GM06990 (cell line): ENCODE results near the gene SLC25A31.
A peak's percentile ranks its signal among the peaks of the same experiment; 100 is the strongest.

Experiments
- DNase-seq: peaks from one replicate; pipeline ENCODE4 v3.0.0-alpha.2; 2011; ENCODE audit not compliant: insufficient read length; ENCODE audit errors: extremely low read depth
- H3K27me3 ChIP-seq: replicated peaks from 2 replicates; pipeline ENCODE4 v1.6.0; 2011; ENCODE audit warnings: low read length; ENCODE audit not compliant: control insufficient read depth, insufficient read depth
- H3K36me3 ChIP-seq: 2 replicates; pipeline ENCODE4 v1.5.1; 2011; ENCODE audit warnings: low read length; ENCODE audit not compliant: control insufficient read depth, insufficient read depth
- H3K4me3 ChIP-seq: replicated peaks from 2 replicates; pipeline ENCODE4 v1.5.1; 2011; ENCODE audit warnings: low read depth, mild to moderate bottlenecking, control low read depth, low read length
- TF ChIP-seq, protein P1 (sequence below): IDR thresholded peaks from 2 replicates; pipeline ENCODE4 v1.5.1; 2011; ENCODE audit warnings: low read length, control low read depth, mild to moderate bottlenecking, inconsistent platforms; ENCODE audit not compliant: insufficient read depth, poor library complexity, severe bottlenecking

Gene SLC25A31

DNA sequence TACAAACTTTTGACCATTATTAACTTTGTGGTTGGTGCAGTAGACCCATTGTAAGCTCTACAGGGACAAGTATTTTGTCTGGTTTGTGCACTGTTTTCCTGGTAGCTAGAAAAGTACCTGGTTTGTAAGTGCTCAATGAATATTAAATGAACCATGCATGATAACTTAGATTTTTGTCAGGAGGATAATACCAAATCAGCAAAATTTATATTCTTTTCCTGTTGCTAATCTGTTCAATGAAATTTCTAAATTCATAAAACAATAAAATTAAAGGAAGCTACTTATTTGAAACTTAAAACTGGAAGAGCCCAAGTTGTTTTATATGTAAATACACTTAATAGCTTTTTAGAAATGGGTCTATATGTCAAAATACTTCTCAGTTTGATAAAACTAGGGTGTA is 69.5 kb downstream of the SLC25A31 start:
- no peaks in the 10 kb centered on the region for H3K36me3 ChIP-seq

DNA sequence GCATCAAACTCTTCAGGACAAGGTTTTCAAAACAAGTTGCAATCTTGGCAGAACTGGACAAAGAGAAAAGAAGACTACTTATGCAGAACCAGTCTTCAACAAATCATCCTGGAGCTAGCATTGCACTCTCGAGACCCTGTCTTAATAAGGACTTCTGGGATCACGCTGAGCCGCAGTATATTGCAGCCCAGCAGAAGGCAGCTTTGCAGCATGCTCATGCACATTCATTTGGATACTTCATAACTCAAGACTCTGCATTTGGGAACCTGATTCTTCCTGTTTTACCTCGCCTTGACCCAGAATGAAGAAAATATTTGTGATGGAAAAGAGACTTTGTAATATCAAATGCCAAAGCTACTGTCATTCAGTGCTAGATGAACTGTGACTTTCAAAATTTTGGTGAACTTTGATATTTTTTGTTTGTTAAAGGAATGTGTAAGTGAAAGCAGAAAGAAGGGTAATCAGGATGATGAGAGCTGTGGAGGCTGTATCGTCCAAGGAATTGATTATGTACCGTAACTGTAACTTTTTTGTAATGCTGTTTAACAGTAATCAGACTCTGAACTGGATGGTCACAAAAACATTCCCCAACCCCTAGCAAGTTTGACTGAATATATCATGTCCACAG is 79.1 kb downstream of the SLC25A31 start:
- no peak for DNase-seq
- H3K36me3 ChIP-seq, result no peaks in the 10 kb centered on the region; the same call in 1 of the 2 replicates
- H3K4me3 ChIP-seq, result no peak overlapping the region
- no peaks in the 10 kb centered on the region for H3K27me3 ChIP-seq
- TF ChIP-seq, protein P1, sequence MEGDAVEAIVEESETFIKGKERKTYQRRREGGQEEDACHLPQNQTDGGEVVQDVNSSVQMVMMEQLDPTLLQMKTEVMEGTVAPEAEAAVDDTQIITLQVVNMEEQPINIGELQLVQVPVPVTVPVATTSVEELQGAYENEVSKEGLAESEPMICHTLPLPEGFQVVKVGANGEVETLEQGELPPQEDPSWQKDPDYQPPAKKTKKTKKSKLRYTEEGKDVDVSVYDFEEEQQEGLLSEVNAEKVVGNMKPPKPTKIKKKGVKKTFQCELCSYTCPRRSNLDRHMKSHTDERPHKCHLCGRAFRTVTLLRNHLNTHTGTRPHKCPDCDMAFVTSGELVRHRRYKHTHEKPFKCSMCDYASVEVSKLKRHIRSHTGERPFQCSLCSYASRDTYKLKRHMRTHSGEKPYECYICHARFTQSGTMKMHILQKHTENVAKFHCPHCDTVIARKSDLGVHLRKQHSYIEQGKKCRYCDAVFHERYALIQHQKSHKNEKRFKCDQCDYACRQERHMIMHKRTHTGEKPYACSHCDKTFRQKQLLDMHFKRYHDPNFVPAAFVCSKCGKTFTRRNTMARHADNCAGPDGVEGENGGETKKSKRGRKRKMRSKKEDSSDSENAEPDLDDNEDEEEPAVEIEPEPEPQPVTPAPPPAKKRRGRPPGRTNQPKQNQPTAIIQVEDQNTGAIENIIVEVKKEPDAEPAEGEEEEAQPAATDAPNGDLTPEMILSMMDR, result peak; percentile 14

More for the DNA sequence above, 69.5 kb downstream of the SLC25A31 start:
- TF ChIP-seq, protein P1, result no peak
- Histone ChIP-seq H3K4me3 (no peak overlapping the region), H3K27me3 (no peaks in the 10 kb centered on the region)
- DNase-seq, result no peak

DNA sequence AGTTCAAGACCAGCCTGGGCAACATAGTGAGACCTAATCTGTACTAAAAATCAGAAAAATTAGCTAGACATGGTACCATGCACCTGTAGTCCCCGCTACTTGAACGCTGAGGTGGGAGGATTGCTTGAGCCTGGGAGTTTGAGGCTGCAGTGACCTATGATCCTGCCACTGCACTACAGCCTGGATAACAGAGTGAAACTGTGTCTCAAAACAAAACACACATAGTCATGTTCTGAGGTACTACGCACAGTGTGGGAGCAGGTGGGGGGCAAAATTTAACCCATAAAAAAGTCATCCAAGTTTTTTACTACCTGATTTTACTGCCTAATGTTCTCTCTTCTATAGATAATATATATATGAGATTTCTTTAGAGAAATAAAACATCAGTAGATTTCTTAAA is 80.4 kb downstream of the SLC25A31 start:
- Histone ChIP-seq H3K4me3 (no peak overlapping the region), H3K27me3 (no peaks in the 10 kb centered on the region), H3K36me3 (no peaks in the 10 kb centered on the region; the same call in 1 of the 2 replicates)
- no peak for DNase-seq
- TF ChIP-seq, protein P1, result no peak

DNA sequence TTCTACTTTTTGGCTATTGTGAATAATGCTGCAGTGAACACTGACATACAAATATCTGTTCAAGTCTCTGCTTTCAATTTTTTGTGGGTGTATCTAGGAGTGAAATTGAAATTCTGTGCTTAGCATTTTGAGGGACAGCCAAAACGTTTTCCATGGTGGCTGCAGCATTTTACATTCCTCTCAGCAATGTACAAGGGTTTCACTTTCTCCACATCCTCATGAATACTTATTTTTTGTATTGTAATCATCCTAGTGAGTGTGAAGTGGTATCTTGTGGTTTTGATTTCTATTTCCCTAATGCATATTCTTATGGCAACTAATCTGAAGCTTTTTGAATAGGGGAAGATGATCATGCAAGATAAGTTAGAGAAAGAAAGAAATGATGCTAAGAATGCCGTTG is 92.2 kb downstream of the SLC25A31 start:
- Histone ChIP-seq H3K4me3 (no peak overlapping the region), H3K27me3 (no peaks in the 10 kb centered on the region), H3K36me3 (no peaks in the 10 kb centered on the region)
- TF ChIP-seq, protein P1, result no peak
- no peak for DNase-seq
